ENCODE results near the gene LCMT1. TPM values are rescaled to one million over a fixed set of nuclear protein-coding genes. Genes with fewer than 3 reads are reported as not detected.
"Not testable (repeated sequence)": the region's sequence is repeated elsewhere in the genome, so short reads cannot be mapped to it uniquely, and the experiment has no call there.

LCMT1 gene
- total RNA-seq, 1 experiment from 2014 or later, result 36.3 TPM

- DNase-seq (ENCODE audit: low read depth in 1 of 2, low spot score in 2 of 2), result no peak
- no peak overlapping the region for H3K4me3 ChIP-seq
- H3K36me3 ChIP-seq, result no peaks in the 10 kb centered on the region
- no peak overlapping the region for H3K27ac ChIP-seq
- H3K4me1 ChIP-seq (replicated peaks), result peaks cover 44% of the 10 kb centered on the region
- H3K27me3 ChIP-seq (replicated peaks), result no peaks in the 10 kb centered on the region
- H3K9me3 ChIP-seq (replicated peaks), result no peaks in the 10 kb centered on the region
Measured at GRCh38 chr16:25108054-25108453, 3.5 kb upstream of the LCMT1 start.

GRCh38 chr16:25109643-25110042 lies 1.9 kb upstream of the LCMT1 start:
- H3K4me3 ChIP-seq, result no peak overlapping the region
- H3K9me3 ChIP-seq (replicated peaks), result no peaks in the 10 kb centered on the region
- H3K27me3 ChIP-seq (replicated peaks), result no peaks in the 10 kb centered on the region
- DNase-seq (ENCODE audit: low read depth in 1 of 2, low spot score in 2 of 2), result peak; percentile 81 to 88
- no peaks in the 10 kb centered on the region for H3K36me3 ChIP-seq
- peaks cover 44% of the 10 kb centered on the region for H3K4me1 ChIP-seq (replicated peaks)
- peak overlapping the region; percentile 48 for H3K27ac ChIP-seq

- Histone ChIP-seq H3K4me3 (peak overlapping the region; percentile 67), H3K4me1 (replicated peaks) (peaks cover 44% of the 10 kb centered on the region), H3K27ac (peak overlapping the region; percentile 48), H3K36me3 (no peaks in the 10 kb centered on the region), H3K9me3 (replicated peaks) (no peaks in the 10 kb centered on the region), H3K27me3 (replicated peaks) (no peaks in the 10 kb centered on the region)
- no peak for DNase-seq (ENCODE audit: low read depth in 1 of 2, low spot score in 2 of 2)
Measured at GRCh38 chr16:25110387-25110947, 1.1 kb upstream of the LCMT1 start.

- Histone ChIP-seq H3K4me1 (replicated peaks) (peaks cover 26% of the 10 kb centered on the region), H3K4me3 (no peak overlapping the region), H3K27ac (no peak overlapping the region), H3K27me3 (replicated peaks) (no peaks in the 10 kb centered on the region), H3K9me3 (replicated peaks) (no peaks in the 10 kb centered on the region), H3K36me3 (no peaks in the 10 kb centered on the region)
- DNase-seq (ENCODE audit: low read depth in 1 of 2, low spot score in 2 of 2), result no peak
Measured at GRCh38 chr16:25114121-25114520, 2.6 kb downstream of the LCMT1 start.

- Histone ChIP-seq H3K9me3 (replicated peaks) (no peaks in the 10 kb centered on the region), H3K4me1 (replicated peaks) (no peaks in the 10 kb centered on the region), H3K36me3 (no peaks in the 10 kb centered on the region; the same call in 1 of the 2 replicates), H3K27ac (no peak overlapping the region), H3K27me3 (replicated peaks) (no peaks in the 10 kb centered on the region), H3K4me3 (no peak overlapping the region)
- DNase-seq (ENCODE audit: low read depth in 1 of 2, low spot score in 2 of 2), result no peak
Measured at GRCh38 chr16:25118851-25119578, 7.5 kb downstream of the LCMT1 start.

GRCh38 chr16:25121824-25122600 lies 10.5 kb downstream of the LCMT1 start:
- H3K36me3 ChIP-seq, result no peaks in the 10 kb centered on the region; the same call in 1 of the 2 replicates
- no peaks in the 10 kb centered on the region for H3K9me3 ChIP-seq (replicated peaks)
- no peak overlapping the region for H3K4me3 ChIP-seq
- H3K27ac ChIP-seq, result no peak overlapping the region
- H3K4me1 ChIP-seq (replicated peaks), result peaks cover 3% of the 10 kb centered on the region; the same call in 1 of the 2 replicates
- H3K27me3 ChIP-seq (replicated peaks), result no peaks in the 10 kb centered on the region
- DNase-seq (ENCODE audit: low read depth in 1 of 2, low spot score in 2 of 2), result no peak

GRCh38 chr16:25124503-25124902 lies 13.0 kb downstream of the LCMT1 start:
- Histone ChIP-seq H3K27ac (no peak overlapping the region), H3K4me3 (no peak overlapping the region), H3K4me1 (replicated peaks) (peaks cover 5% of the 10 kb centered on the region; the same call in 1 of the 2 replicates), H3K9me3 (replicated peaks) (no peaks in the 10 kb centered on the region), H3K36me3 (peaks cover 14% of the 10 kb centered on the region), H3K27me3 (replicated peaks) (no peaks in the 10 kb centered on the region)
- no peak for DNase-seq (ENCODE audit: low read depth in 1 of 2, low spot score in 2 of 2)

- DNase-seq (ENCODE audit: low read depth in 1 of 2, low spot score in 2 of 2); H3K27ac ChIP-seq: not testable (repeated sequence)
Measured at GRCh38 chr16:25126086-25126666, 14.6 kb downstream of the LCMT1 start.

GRCh38 chr16:25126820-25127232 lies 15.3 kb downstream of the LCMT1 start:
- Histone ChIP-seq H3K9me3 (replicated peaks) (no peaks in the 10 kb centered on the region), H3K4me3 (no peak overlapping the region), H3K27me3 (replicated peaks) (no peaks in the 10 kb centered on the region), H3K27ac (no peak overlapping the region), H3K36me3 (peaks cover 21% of the 10 kb centered on the region), H3K4me1 (replicated peaks) (peaks cover 5% of the 10 kb centered on the region; the same call in 1 of the 2 replicates)
- DNase-seq (ENCODE audit: low read depth in 1 of 2, low spot score in 2 of 2), result peak; percentile 58 to 62

More at GRCh38 chr16:25126086-25126666, 14.6 kb downstream of the LCMT1 start:
- H3K27me3 ChIP-seq (replicated peaks); H3K4me3 ChIP-seq; H3K9me3 ChIP-seq (replicated peaks); H3K4me1 ChIP-seq (replicated peaks): not testable (repeated sequence)
- H3K36me3 ChIP-seq, result peaks cover 19% of the 10 kb centered on the region

GRCh38 chr16:25132751-25133150 lies 21.2 kb downstream of the LCMT1 start:
- not testable (repeated sequence) for H3K27ac ChIP-seq; H3K4me3 ChIP-seq; H3K4me1 ChIP-seq (replicated peaks); H3K27me3 ChIP-seq (replicated peaks); H3K9me3 ChIP-seq (replicated peaks); DNase-seq (ENCODE audit: low read depth in 1 of 2, low spot score in 2 of 2)
- H3K36me3 ChIP-seq, result peaks cover 39% of the 10 kb centered on the region

- no peak overlapping the region for H3K4me3 ChIP-seq
- no peaks in the 10 kb centered on the region for H3K9me3 ChIP-seq (replicated peaks)
- DNase-seq (ENCODE audit: low read depth in 1 of 2, low spot score in 2 of 2), result no peak
- H3K27me3 ChIP-seq (replicated peaks), result no peaks in the 10 kb centered on the region
- peaks cover 37% of the 10 kb centered on the region for H3K36me3 ChIP-seq
- no peak overlapping the region for H3K27ac ChIP-seq
- H3K4me1 ChIP-seq (replicated peaks), result no peaks in the 10 kb centered on the region
Measured at GRCh38 chr16:25134166-25134700, 22.7 kb downstream of the LCMT1 start.

GRCh38 chr16:25135254-25135878 lies 23.8 kb downstream of the LCMT1 start:
- H3K4me3 ChIP-seq, result no peak overlapping the region
- no peak overlapping the region for H3K27ac ChIP-seq
- no peaks in the 10 kb centered on the region for H3K9me3 ChIP-seq (replicated peaks)
- no peak for DNase-seq (ENCODE audit: low read depth in 1 of 2, low spot score in 2 of 2)
- no peaks in the 10 kb centered on the region for H3K27me3 ChIP-seq (replicated peaks)
- peaks cover 2% of the 10 kb centered on the region for H3K4me1 ChIP-seq (replicated peaks)
- peaks cover 37% of the 10 kb centered on the region for H3K36me3 ChIP-seq

GRCh38 chr16:25138130-25138529 lies 26.6 kb downstream of the LCMT1 start:
- Histone ChIP-seq H3K9me3 (replicated peaks) (no peaks in the 10 kb centered on the region), H3K4me3 (no peak overlapping the region), H3K27ac (no peak overlapping the region), H3K36me3 (peaks cover 58% of the 10 kb centered on the region), H3K4me1 (replicated peaks) (peaks cover 6% of the 10 kb centered on the region), H3K27me3 (replicated peaks) (no peaks in the 10 kb centered on the region)
- no peak for DNase-seq (ENCODE audit: low read depth in 1 of 2, low spot score in 2 of 2)
